NT2/D1 (cell line): ENCODE results near the gene CMTM1.
"Not testable (repeated sequence)": the region's sequence is repeated elsewhere in the genome, so short reads cannot be mapped to it uniquely, and the experiment has no call there.

Experiments used
- DNase-seq: peaks from one replicate; pipeline ENCODE4 v3.0.0-alpha.2; 2011; ENCODE audit warnings: low read depth, low spot score
- H3K27me3 ChIP-seq: 2 replicates; pipeline ENCODE4 v1.6.0; 2011; ENCODE audit warnings: mild to moderate bottlenecking; ENCODE audit not compliant: insufficient read length, insufficient read depth
- H3K36me3 ChIP-seq: 2 replicates; pipeline ENCODE4 v1.6.1; 2011; ENCODE audit warnings: mild to moderate bottlenecking, low read length, mixed read lengths; ENCODE audit not compliant: insufficient read depth, insufficient read length
- H3K4me1 ChIP-seq: 2 replicates; pipeline ENCODE4 v1.5.1; 2011; ENCODE audit not compliant: insufficient read depth, insufficient read length
- H3K4me3 ChIP-seq: 2 replicates; pipeline ENCODE4 v1.5.1; 2011; ENCODE audit warnings: low read depth; ENCODE audit not compliant: insufficient read length
- H3K9ac ChIP-seq: 2 replicates; pipeline ENCODE4 v1.6.0; 2011; ENCODE audit warnings: low read depth; ENCODE audit not compliant: insufficient read length
- H3K9me3 ChIP-seq: 2 replicates; pipeline ENCODE4 v1.5.1; 2011; ENCODE audit warnings: mild to moderate bottlenecking, low read length; ENCODE audit not compliant: insufficient read depth
- SUZ12 ChIP-seq: IDR thresholded peaks from 2 replicates; pipeline ENCODE4 v1.6.1; 2011; ENCODE audit not compliant: insufficient read length, insufficient read depth; ENCODE audit errors: extremely low read depth
- YY1 ChIP-seq: IDR thresholded peaks from 2 replicates; pipeline ENCODE4 v1.6.1; 2011; ENCODE audit not compliant: insufficient read length, insufficient read depth
- ZNF274 ChIP-seq: IDR thresholded peaks from 2 replicates; pipeline ENCODE4 v1.6.1; 2011; ENCODE audit warnings: mild to moderate bottlenecking, low read depth, low read length

Gene CMTM1

DNA sequence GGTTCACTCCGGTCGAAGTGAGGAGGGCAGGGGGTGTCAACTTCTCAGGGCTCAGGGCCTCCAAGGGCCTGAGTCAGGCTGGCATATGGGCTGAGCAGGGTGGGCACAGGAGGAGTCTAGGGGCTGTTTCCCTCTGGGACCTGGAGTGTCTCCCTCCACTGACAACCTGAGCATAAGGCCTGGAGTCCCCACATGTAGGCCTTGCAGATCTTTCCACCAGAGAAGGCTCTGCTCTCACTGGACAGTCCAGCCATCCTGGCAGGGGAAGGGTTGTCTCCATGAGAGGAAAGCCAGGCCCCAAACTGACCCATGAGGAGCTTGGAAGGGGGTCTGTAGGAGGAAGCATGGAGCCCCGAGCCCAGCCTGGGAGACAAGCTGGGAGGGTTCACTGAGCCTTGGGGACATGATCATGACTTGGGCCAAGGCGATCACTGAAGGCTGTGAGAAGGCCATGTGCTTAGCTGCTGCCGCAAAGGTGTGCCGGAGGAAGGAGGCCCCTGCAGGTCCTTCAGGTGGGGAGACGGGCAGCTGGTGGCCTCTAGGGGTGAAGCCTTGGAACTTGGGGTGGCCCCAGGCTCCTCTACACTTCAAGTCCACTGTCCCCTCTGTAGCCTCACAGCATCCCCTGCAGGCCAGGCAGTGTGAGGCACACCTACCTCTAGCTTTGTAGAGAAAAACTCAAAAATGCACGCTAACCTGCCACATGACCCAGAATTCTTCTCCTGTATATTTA is 22.9 kb downstream of the CMTM1 start:
- TF ChIP-seq SUZ12: no peak
- TF ChIP-seq ZNF274: no peak
- no peak for TF ChIP-seq YY1
- H3K27me3 ChIP-seq: no peaks in the 10 kb centered on the region
- DNase-seq: peak; percentile 42
- no peaks in the 10 kb centered on the region for H3K9me3 ChIP-seq
- no peaks in the 10 kb centered on the region for H3K36me3 ChIP-seq
- H3K4me3 ChIP-seq: no peak overlapping the region
- peaks cover 6% of the 10 kb centered on the region for H3K4me1 ChIP-seq
- no peak overlapping the region for H3K9ac ChIP-seq

DNA sequence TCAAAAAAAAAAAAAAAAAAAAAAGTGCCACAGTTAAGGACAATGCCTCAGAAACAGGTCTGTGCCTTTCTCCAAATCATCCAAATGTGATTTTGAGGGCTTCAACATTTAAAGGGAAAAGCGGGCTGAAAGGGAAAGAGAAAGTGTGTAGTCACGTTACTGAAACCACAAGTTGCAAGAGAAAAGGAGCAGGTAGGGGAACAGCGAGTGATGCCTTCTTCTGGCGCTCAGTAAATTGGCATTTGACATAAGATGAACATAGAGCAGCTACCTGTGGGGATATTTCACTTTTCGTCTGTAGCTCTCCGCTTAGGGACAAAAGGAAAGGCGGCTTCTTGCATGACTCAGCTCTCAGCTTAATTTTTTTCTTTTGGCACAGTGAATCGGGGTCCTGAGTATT is 24.1 kb downstream of the CMTM1 start:
- TF ChIP-seq YY1 (no peak), SUZ12 (no peak), ZNF274 (no peak)
- no peaks in the 10 kb centered on the region for H3K36me3 ChIP-seq
- peaks cover 6% of the 10 kb centered on the region for H3K4me1 ChIP-seq
- no peak overlapping the region for H3K4me3 ChIP-seq
- H3K27me3 ChIP-seq: no peaks in the 10 kb centered on the region
- DNase-seq: no peak
- H3K9ac ChIP-seq: no peak overlapping the region
- H3K9me3 ChIP-seq: no peaks in the 10 kb centered on the region

DNA sequence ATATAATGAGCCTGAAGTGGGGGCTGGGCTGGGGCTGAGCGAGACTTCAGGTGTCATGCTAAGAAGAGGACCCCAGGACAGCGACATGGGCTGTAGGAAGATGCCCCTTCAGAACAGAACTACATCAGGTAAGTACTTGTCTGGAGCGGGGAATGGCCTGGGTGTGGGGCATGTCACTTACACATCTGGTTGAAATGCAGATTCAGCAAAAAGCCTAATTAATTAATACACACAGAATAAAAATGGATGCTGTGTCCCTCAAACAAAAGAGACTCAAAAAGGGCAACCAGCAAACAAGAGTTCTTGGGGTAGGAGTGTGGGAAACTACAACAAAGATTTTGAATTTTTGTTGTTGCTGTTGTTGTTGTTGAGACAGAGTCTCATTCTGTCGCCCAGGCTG is 24.8 kb downstream of the CMTM1 start:
- no peak overlapping the region for H3K9ac ChIP-seq
- TF ChIP-seq SUZ12 (no peak), YY1 (no peak), ZNF274 (no peak)
- no peak for DNase-seq
- no peaks in the 10 kb centered on the region for H3K9me3 ChIP-seq
- no peak overlapping the region for H3K4me3 ChIP-seq
- H3K27me3 ChIP-seq: no peaks in the 10 kb centered on the region
- H3K4me1 ChIP-seq: peaks cover 3% of the 10 kb centered on the region
- H3K36me3 ChIP-seq: no peaks in the 10 kb centered on the region

DNA sequence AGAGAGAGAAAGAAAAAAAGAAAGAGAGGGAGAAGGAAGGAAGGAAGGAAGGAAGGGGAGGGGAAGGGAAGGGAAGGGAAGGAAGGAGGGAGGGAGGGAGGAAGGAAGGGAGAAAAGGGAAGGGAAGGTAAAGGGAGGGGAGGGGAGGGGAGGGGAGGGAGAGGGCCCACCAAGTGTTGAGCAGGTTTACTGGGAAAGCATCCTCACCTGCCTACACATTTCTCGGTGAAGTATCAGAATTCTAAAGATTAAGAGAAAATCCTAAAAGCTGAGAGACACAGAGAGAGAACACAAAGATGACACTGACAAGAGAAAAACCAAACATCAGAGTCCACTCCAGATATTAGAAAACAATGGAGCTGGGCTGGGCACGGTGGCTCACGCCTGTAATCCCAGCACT is 26.0 kb downstream of the CMTM1 start:
- DNase-seq: no peak

DNA sequence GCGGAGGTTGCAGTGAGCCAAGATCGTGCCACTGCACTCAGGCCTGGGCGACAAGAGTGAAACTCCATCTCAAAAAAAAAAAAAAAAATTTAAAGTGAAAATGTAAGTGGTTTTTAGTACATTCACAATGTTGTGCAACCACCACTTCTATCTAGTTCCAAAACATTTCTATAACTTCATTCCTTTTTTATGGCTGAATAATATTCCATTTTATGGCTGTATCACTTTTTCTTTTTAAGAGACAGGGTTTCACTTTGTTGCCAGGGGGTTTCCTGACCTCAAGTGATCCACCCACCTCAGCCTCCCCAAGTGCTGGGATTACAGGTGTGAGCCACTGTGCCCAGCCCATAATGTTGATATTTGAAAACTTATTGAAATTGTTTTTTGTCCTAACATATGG is 26.6 kb downstream of the CMTM1 start:
- H3K4me1 ChIP-seq: peaks cover 3% of the 10 kb centered on the region
- H3K9me3 ChIP-seq: no peaks in the 10 kb centered on the region
- TF ChIP-seq ZNF274 (no peak), SUZ12 (no peak), YY1 (no peak)
- no peaks in the 10 kb centered on the region for H3K36me3 ChIP-seq
- no peak overlapping the region for H3K9ac ChIP-seq
- no peak for DNase-seq
- H3K27me3 ChIP-seq: no peaks in the 10 kb centered on the region
- no peak overlapping the region for H3K4me3 ChIP-seq

More for the DNA sequence above, 26.0 kb downstream of the CMTM1 start:
- Histone ChIP-seq H3K9me3 (no peaks in the 10 kb centered on the region), H3K9ac (no peak overlapping the region), H3K27me3 (no peaks in the 10 kb centered on the region), H3K4me1 (peaks cover 3% of the 10 kb centered on the region), H3K36me3 (no peaks in the 10 kb centered on the region), H3K4me3 (no peak overlapping the region)
- TF ChIP-seq SUZ12 (no peak), YY1 (no peak), ZNF274 (no peak)

DNA sequence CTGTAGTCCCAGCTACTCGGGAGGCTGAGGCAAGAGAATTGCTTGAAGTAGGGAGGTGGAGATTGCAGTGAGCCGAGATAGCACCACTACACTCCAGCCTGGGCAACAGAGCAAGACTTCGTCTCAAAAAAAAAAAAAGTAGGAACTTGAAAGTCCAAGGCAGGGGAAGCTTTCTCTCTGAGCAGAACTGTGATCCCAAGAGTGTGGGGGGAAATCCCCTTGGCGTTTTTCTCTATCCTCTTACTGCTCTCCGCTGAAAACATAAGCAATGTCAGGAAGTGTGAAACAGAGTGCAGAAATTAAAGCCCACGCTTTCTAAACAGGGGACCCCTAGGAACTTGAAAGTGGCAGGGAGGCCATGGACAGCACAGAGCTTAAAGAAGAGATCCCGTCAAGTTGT is 28.5 kb downstream of the CMTM1 start:
- Histone ChIP-seq H3K27me3 (no peaks in the 10 kb centered on the region), H3K4me3 (no peak overlapping the region), H3K36me3 (no peaks in the 10 kb centered on the region), H3K9me3 (no peaks in the 10 kb centered on the region), H3K4me1 (peaks cover 3% of the 10 kb centered on the region), H3K9ac (no peak overlapping the region)
- no peak for DNase-seq
- TF ChIP-seq YY1 (no peak), SUZ12 (no peak), ZNF274 (no peak)

DNA sequence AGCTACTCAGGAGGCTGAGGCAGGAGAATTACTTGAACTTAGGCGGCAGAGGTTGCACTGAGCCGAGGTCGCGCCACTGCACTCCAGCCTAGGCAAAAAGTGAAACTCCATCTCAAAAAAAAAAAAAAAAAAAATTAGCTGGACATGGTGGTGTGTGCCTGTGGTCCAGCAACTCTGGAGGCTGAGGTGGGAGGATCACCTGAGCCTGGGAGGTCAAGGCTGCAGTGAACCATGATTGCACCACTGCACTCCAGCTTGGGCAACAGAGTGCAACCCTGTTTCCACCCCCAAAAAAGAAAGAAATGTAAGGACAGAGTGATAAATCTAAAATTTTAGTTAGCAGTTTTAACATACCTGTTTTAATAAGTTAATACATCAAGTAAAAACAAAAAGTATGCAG is 30.3 kb downstream of the CMTM1 start:
- not testable (repeated sequence) for DNase-seq, H3K9ac ChIP-seq

More for the DNA sequence above, 30.3 kb downstream of the CMTM1 start:
- H3K4me1 ChIP-seq, H3K36me3 ChIP-seq, H3K27me3 ChIP-seq, H3K4me3 ChIP-seq, H3K9me3 ChIP-seq: not testable (repeated sequence)
